ENCODE data around the gene MTCL1.
"Not testable (repeated sequence)": the region's sequence is repeated elsewhere in the genome, so short reads cannot be mapped to it uniquely, and the experiment has no call there.

The MTCL1 gene

GRCh38 chr18:8745355-8746014 lies 40.1 kb downstream of the MTCL1 start:
- no peak for DNase-seq

GRCh38 chr18:8747440-8747937 lies 42.1 kb downstream of the MTCL1 start:
- no peak for DNase-seq

- no peak for DNase-seq
Observed at GRCh38 chr18:8749492-8749891, 44.1 kb downstream of the MTCL1 start.

- no peak for DNase-seq
Observed at GRCh38 chr18:8750954-8751415, 45.6 kb downstream of the MTCL1 start.

- no peak for DNase-seq
Observed at GRCh38 chr18:8751692-8752091, 46.3 kb downstream of the MTCL1 start.

GRCh38 chr18:8752329-8752728 lies 47.0 kb downstream of the MTCL1 start:
- DNase-seq: no peak

GRCh38 chr18:8754995-8755960 lies 49.9 kb downstream of the MTCL1 start:
- peak; percentile 41 to 64 for DNase-seq

- DNase-seq: no peak
Observed at GRCh38 chr18:8756571-8756970, 51.2 kb downstream of the MTCL1 start.

- DNase-seq: no peak
Observed at GRCh38 chr18:8757396-8757997, 52.1 kb downstream of the MTCL1 start.

GRCh38 chr18:8758466-8758865 lies 53.1 kb downstream of the MTCL1 start:
- DNase-seq: no peak

GRCh38 chr18:8760984-8761383 lies 55.6 kb downstream of the MTCL1 start:
- DNase-seq: no peak

GRCh38 chr18:8761535-8761934 lies 56.2 kb downstream of the MTCL1 start:
- DNase-seq: not testable (repeated sequence)

GRCh38 chr18:8762968-8763367 lies 57.6 kb downstream of the MTCL1 start:
- no peak for DNase-seq

GRCh38 chr18:8763611-8764010 lies 58.3 kb downstream of the MTCL1 start:
- no peak for DNase-seq

GRCh38 chr18:8765783-8766463 lies 60.6 kb downstream of the MTCL1 start:
- no peak for DNase-seq

- no peak for DNase-seq
Observed at GRCh38 chr18:8766559-8767293, 61.4 kb downstream of the MTCL1 start.

GRCh38 chr18:8767340-8767739 lies 62.0 kb downstream of the MTCL1 start:
- no peak for DNase-seq

- DNase-seq: no peak
Observed at GRCh38 chr18:8769509-8770095, 64.2 kb downstream of the MTCL1 start.

- DNase-seq: no peak
Observed at GRCh38 chr18:8770657-8771056, 65.3 kb downstream of the MTCL1 start.

- DNase-seq: no peak
Observed at GRCh38 chr18:8771930-8772329, 66.6 kb downstream of the MTCL1 start.

GRCh38 chr18:8773980-8774379 lies 68.6 kb downstream of the MTCL1 start:
- no peak for DNase-seq

Measured in CD4-positive, alpha-beta T cell treated with Interleukin-1 beta for 1 hour (primary cell).